ENCODE data around the gene TBC1D4.

The TBC1D4 gene

GRCh38 chr13:75405976-75406703 is 75.8 kb downstream of the TBC1D4 start:
- H3K36me3 ChIP-seq (ENCODE audit: insufficient read depth, low read length) = no peaks in the 10 kb centered on the region

GRCh38 chr13:75404726-75405125 is 77.2 kb downstream of the TBC1D4 start:
- H3K27ac ChIP-seq (ENCODE audit: low read depth, low read length) = no peak overlapping the region
- H2AFZ ChIP-seq (ENCODE audit: low read length, unreplicated experiment) = no peak overlapping the region
- H3K4me1 ChIP-seq (ENCODE audit: control insufficient read depth, insufficient read depth, low read length, unreplicated experiment) = peaks cover 3% of the 10 kb centered on the region
- no peaks in the 10 kb centered on the region for H3K36me3 ChIP-seq (ENCODE audit: insufficient read depth, low read length)
- H3K4me3 ChIP-seq (ENCODE audit: low read depth, low read length) = no peak overlapping the region
- H3K27me3 ChIP-seq (ENCODE audit: insufficient read depth, low read length) = no peaks in the 10 kb centered on the region
- no peaks in the 10 kb centered on the region for H3K79me2 ChIP-seq (ENCODE audit: control insufficient read depth, insufficient read depth, low read length, unreplicated experiment)

More at GRCh38 chr13:75405976-75406703, 75.8 kb downstream of the TBC1D4 start:
- Histone ChIP-seq H3K4me3 (ENCODE audit: low read depth, low read length) (no peak overlapping the region), H3K27me3 (ENCODE audit: insufficient read depth, low read length) (no peaks in the 10 kb centered on the region), H2AFZ (ENCODE audit: low read length, unreplicated experiment) (no peak overlapping the region), H3K27ac (ENCODE audit: low read depth, low read length) (no peak overlapping the region), H3K79me2 (ENCODE audit: control insufficient read depth, insufficient read depth, low read length, unreplicated experiment) (no peaks in the 10 kb centered on the region), H3K4me1 (ENCODE audit: control insufficient read depth, insufficient read depth, low read length, unreplicated experiment) (peaks cover 3% of the 10 kb centered on the region)

DNA sequence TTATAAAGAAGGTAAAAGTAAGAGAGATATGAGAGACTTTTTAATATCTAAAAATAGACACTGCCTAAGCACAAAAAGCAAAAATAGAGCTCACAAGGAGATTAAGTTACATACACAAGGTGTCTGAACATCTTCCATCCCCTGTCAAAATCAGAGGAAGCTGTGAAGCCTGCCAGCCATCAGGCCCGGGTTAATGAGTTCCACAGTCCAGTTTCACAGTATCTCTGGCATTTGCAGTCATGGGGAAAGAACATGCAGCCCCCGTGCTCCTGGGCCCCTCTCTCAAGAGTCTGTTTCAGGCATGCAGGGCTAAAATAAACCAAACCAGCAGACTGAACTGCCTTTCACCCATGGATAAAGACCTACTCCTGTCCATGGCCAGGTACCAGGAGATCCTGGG is 79.2 kb downstream of the TBC1D4 start:
- H3K36me3 ChIP-seq (ENCODE audit: insufficient read depth, low read length) = no peaks in the 10 kb centered on the region
- no peaks in the 10 kb centered on the region for H3K27me3 ChIP-seq (ENCODE audit: insufficient read depth, low read length)
- H2AFZ ChIP-seq (ENCODE audit: low read length, unreplicated experiment) = no peak overlapping the region
- no peak overlapping the region for H3K27ac ChIP-seq (ENCODE audit: low read depth, low read length)
- H3K79me2 ChIP-seq (ENCODE audit: control insufficient read depth, insufficient read depth, low read length, unreplicated experiment) = no peaks in the 10 kb centered on the region
- H3K4me1 ChIP-seq (ENCODE audit: control insufficient read depth, insufficient read depth, low read length, unreplicated experiment) = peaks cover 3% of the 10 kb centered on the region
- H3K4me3 ChIP-seq (ENCODE audit: low read depth, low read length) = no peak overlapping the region

DNA sequence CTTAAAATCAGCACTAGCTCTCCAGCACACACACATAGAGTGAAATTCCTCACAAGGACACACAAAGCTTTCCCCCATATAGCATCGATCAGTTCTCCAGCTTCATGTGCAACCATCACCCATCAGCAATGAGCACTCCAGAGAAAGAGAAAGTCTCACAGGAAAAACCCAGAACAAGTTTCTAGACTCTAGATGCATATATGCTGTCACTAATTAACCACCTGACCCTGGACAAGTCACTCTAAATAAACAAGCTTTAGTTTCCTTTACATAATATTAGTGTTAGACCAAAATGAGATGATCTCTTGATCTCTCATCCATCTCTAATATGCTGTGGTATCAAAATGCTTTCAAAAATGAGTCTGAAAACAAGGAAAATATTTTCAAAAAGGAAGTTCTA is 81.2 kb downstream of the TBC1D4 start:
- Histone ChIP-seq H3K79me2 (ENCODE audit: control insufficient read depth, insufficient read depth, low read length, unreplicated experiment) (no peaks in the 10 kb centered on the region), H3K36me3 (ENCODE audit: insufficient read depth, low read length) (no peaks in the 10 kb centered on the region), H2AFZ (ENCODE audit: low read length, unreplicated experiment) (no peak overlapping the region), H3K27ac (ENCODE audit: low read depth, low read length) (no peak overlapping the region), H3K27me3 (ENCODE audit: insufficient read depth, low read length) (no peaks in the 10 kb centered on the region), H3K4me1 (ENCODE audit: control insufficient read depth, insufficient read depth, low read length, unreplicated experiment) (peaks cover 1% of the 10 kb centered on the region), H3K4me3 (ENCODE audit: low read depth, low read length) (no peak overlapping the region)

GRCh38 chr13:75399879-75400217 is 82.1 kb downstream of the TBC1D4 start:
- Histone ChIP-seq H3K79me2 (ENCODE audit: control insufficient read depth, insufficient read depth, low read length, unreplicated experiment) (no peaks in the 10 kb centered on the region), H2AFZ (ENCODE audit: low read length, unreplicated experiment) (no peak overlapping the region), H3K27ac (ENCODE audit: low read depth, low read length) (no peak overlapping the region), H3K4me1 (ENCODE audit: control insufficient read depth, insufficient read depth, low read length, unreplicated experiment) (no peaks in the 10 kb centered on the region), H3K36me3 (ENCODE audit: insufficient read depth, low read length) (no peaks in the 10 kb centered on the region), H3K4me3 (ENCODE audit: low read depth, low read length) (no peak overlapping the region), H3K27me3 (ENCODE audit: insufficient read depth, low read length) (no peaks in the 10 kb centered on the region)

GRCh38 chr13:75399168-75399878 is 82.6 kb downstream of the TBC1D4 start:
- H3K27ac ChIP-seq (ENCODE audit: low read depth, low read length) = no peak overlapping the region
- H3K4me1 ChIP-seq (ENCODE audit: control insufficient read depth, insufficient read depth, low read length, unreplicated experiment) = no peaks in the 10 kb centered on the region
- H3K4me3 ChIP-seq (ENCODE audit: low read depth, low read length) = no peak overlapping the region
- H2AFZ ChIP-seq (ENCODE audit: low read length, unreplicated experiment) = no peak overlapping the region
- no peaks in the 10 kb centered on the region for H3K36me3 ChIP-seq (ENCODE audit: insufficient read depth, low read length)
- H3K79me2 ChIP-seq (ENCODE audit: control insufficient read depth, insufficient read depth, low read length, unreplicated experiment) = no peaks in the 10 kb centered on the region
- no peaks in the 10 kb centered on the region for H3K27me3 ChIP-seq (ENCODE audit: insufficient read depth, low read length)

DNA sequence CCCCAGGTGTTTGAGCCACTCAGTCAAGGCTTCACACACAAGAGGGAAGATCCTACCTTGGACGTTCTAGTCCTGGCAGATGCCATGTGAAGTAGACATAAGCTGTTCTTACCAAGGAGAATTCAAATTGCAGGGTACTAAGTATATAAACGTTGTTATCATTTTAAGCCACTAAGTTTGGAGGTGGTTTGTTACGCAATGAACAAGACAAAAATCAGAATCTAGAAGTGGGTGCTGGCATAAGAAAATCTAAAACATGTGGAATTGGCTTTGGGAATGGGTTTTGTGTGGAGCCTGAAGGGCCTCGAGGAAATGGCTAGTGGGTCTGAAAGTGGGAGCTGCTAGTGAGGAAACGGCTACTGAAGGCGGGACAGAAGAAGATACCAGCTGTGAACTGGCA is 83.9 kb downstream of the TBC1D4 start:
- Histone ChIP-seq H3K27ac (ENCODE audit: low read depth, low read length) (no peak overlapping the region), H3K4me1 (ENCODE audit: control insufficient read depth, insufficient read depth, low read length, unreplicated experiment) (no peaks in the 10 kb centered on the region), H3K36me3 (ENCODE audit: insufficient read depth, low read length) (no peaks in the 10 kb centered on the region), H3K4me3 (ENCODE audit: low read depth, low read length) (no peak overlapping the region), H2AFZ (ENCODE audit: low read length, unreplicated experiment) (no peak overlapping the region), H3K79me2 (ENCODE audit: control insufficient read depth, insufficient read depth, low read length, unreplicated experiment) (no peaks in the 10 kb centered on the region), H3K27me3 (ENCODE audit: insufficient read depth, low read length) (no peaks in the 10 kb centered on the region)

DNA sequence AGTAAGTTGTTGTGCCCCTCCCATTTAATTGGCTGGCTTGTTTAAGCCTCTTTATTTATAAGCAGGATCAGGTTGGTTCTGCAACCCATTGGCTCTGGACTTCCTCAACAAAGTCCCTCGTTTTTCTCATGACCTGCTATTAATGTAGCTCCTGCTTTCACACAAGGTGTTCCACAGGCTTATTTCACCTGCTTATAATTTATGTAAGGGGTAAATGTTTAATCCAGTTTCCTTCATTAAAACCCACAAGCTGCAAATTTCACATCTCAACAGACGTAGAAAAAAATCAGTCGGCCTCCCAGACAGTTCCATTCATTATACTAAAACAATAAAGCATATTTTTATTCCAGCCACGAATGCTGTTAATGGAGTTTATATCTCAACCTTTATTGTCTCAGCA is 86.1 kb downstream of the TBC1D4 start:
- Histone ChIP-seq H3K36me3 (ENCODE audit: insufficient read depth, low read length) (no peaks in the 10 kb centered on the region), H3K27me3 (ENCODE audit: insufficient read depth, low read length) (no peaks in the 10 kb centered on the region), H3K79me2 (ENCODE audit: control insufficient read depth, insufficient read depth, low read length, unreplicated experiment) (no peaks in the 10 kb centered on the region), H2AFZ (ENCODE audit: low read length, unreplicated experiment) (no peak overlapping the region), H3K4me1 (ENCODE audit: control insufficient read depth, insufficient read depth, low read length, unreplicated experiment) (no peaks in the 10 kb centered on the region), H3K27ac (ENCODE audit: low read depth, low read length) (no peak overlapping the region), H3K4me3 (ENCODE audit: low read depth, low read length) (no peak overlapping the region)

- no peaks in the 10 kb centered on the region for H3K27me3 ChIP-seq (ENCODE audit: insufficient read depth, low read length)
- no peak overlapping the region for H3K4me3 ChIP-seq (ENCODE audit: low read depth, low read length)
- H3K79me2 ChIP-seq (ENCODE audit: control insufficient read depth, insufficient read depth, low read length, unreplicated experiment) = no peaks in the 10 kb centered on the region
- H3K4me1 ChIP-seq (ENCODE audit: control insufficient read depth, insufficient read depth, low read length, unreplicated experiment) = no peaks in the 10 kb centered on the region
- H3K27ac ChIP-seq (ENCODE audit: low read depth, low read length) = no peak overlapping the region
- H2AFZ ChIP-seq (ENCODE audit: low read length, unreplicated experiment) = no peak overlapping the region
- H3K36me3 ChIP-seq (ENCODE audit: insufficient read depth, low read length) = no peaks in the 10 kb centered on the region
Measured at GRCh38 chr13:75395066-75395465, 86.9 kb downstream of the TBC1D4 start.

GRCh38 chr13:75393839-75394520 is 88.0 kb downstream of the TBC1D4 start:
- Histone ChIP-seq H3K27ac (ENCODE audit: low read depth, low read length) (no peak overlapping the region), H3K4me1 (ENCODE audit: control insufficient read depth, insufficient read depth, low read length, unreplicated experiment) (no peaks in the 10 kb centered on the region), H3K79me2 (ENCODE audit: control insufficient read depth, insufficient read depth, low read length, unreplicated experiment) (no peaks in the 10 kb centered on the region)

More at GRCh38 chr13:75393839-75394520, 88.0 kb downstream of the TBC1D4 start:
- Histone ChIP-seq H3K36me3 (ENCODE audit: insufficient read depth, low read length) (no peaks in the 10 kb centered on the region), H2AFZ (ENCODE audit: low read length, unreplicated experiment) (no peak overlapping the region), H3K27me3 (ENCODE audit: insufficient read depth, low read length) (no peaks in the 10 kb centered on the region), H3K4me3 (ENCODE audit: low read depth, low read length) (no peak overlapping the region)

Data from ACC112 (cell line).